Brain pericyte (primary cell): Measurements from ENCODE around the gene BPI.
"Not testable (repeated sequence)": the region's sequence is repeated elsewhere in the genome, so short reads cannot be mapped to it uniquely, and the experiment has no call there.

ENCODE experiments used
- DNase-seq: peaks from one replicate; pipeline ENCODE4 v3.0.0-alpha.2; 2012; ENCODE audit warnings: low read depth, low spot score

BPI gene

DNA sequence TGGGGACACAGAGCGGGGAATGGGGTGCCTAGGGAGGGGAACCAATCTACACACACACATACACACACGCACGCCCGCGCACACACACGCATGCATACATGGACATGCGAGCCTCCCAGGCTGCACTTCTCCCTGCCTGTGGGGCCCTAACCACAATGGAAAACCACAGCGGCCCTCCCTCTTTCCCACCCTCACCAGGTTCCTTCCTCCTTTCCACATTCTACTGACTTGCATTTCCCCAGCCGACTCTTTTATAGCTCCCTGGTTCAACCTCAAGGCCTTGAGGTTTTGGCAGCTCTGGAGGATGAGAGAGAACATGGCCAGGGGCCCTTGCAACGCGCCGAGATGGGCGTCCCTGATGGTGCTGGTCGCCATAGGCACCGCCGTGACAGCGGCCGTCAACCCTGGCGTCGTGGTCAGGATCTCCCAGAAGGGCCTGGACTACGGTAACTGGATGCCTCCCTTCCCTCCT, at the start of gene BPI:
Gene BPI, plus strand, starts transcription at position 249 of the 472 bp plus-strand sequence. Its CDS starts 68 bp downstream, at position 317.
- DNase-seq: no peak

DNA sequence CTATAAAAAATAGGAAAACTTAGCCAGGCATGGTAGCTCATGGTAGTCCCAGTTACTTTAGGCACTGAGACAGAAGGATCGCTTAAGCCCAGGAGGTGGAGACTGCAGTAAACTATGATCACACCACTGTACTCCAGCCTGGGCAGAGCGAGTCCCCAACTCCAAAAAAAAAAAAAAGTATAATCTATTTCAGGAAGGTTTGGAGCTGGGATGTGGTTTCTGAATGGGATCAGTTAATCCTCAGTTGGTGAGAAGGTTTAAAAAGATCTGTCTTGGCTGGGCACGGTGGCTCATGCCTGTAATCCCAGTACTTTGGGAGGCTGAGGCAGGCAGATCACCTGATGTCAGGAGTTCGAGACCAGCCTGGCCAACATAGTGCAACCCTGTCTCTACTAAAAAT, 49.3 kb upstream of the BPI start:
- DNase-seq: not testable (repeated sequence)

GRCh38 chr20:38255393-38255792, 48.6 kb upstream of the BPI start:
- DNase-seq: no peak

DNA sequence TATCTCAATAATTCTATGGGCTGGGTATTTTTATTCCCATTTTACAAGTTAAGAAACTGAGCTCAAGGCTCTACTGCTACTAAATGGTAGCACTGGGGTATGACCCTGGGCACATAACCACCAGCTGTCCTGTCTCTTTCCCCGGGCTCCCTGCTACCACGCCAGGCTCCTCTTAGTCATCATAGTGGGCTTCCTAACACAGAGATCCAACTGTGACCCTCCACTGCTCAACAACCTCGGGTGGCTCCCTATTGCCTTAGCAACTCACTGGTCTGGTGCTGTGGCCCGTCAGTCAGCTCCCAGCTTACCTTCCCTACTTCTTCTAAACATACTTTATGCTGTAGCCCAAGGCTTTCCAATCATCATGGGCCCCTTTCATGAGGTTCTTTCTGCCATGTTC, 47.9 kb upstream of the BPI start:
- DNase-seq: no peak

DNA sequence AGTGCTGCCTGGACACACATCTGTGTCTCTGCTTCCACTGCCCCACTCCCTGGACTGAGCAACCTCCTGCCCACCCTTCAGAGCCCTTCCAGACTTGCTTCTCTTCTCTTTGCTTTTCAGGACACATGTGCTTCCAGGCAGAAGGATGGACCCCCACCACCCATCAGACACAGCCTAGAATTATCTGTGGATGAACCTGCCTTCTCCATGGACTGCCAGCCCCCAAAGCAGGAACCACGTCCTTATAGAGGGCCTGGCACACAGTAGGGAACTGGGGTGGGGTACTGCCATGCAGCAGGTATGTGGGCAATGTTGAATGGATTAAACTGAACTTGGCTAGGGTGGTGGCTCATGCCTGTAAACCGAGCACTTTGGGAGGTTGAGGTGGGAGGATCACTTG, 47.0 kb upstream of the BPI start:
- DNase-seq: no peak

DNA sequence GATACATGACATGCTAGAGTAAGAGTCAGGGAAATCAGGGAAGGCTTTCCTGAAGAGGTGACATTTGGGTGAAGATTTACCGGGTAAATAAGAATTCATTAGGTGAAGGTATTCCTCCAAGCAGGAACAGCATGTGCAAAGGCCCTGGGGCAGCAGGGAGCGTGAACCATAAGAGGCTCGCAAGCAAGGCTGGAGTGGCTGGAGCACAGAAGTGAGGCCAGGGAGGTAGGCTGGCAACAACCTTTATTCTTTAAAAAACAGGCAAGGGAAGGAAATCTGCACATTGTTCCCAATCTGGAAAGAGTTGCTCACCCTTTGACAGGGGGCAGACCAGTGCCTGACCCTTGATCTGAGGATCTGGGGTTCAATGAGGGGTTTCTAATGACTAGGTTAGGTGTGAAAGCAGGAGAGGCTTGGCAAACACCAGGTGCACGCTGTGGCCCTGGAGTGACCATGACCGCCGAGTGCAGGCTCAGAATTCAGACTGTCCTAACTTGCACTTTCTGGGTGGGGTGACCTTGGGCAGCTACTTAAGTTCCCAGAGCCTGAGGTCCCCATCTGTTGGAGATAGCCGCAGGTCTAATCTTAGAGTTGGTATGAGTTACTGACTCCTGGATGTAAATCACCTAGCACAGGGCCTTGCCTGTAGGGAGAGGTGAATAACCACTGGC, 45.3 kb upstream of the BPI start:
- no peak for DNase-seq

DNA sequence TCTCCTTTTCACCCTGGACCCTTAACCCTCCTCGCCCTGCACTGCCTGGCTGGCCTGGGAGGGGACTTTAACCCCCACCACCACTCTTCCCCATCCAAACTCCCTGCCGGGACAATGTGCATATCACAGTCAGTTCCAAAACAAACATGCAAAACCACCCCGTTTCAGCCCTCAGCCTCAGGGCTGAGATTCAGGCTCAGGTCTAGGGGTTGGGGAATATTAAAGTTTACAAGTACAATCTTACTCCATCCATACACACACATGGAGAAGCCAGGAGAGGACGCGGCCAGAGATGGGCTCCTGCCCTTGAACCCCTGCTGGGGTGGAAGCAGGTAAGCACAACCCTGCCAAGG, 44.0 kb upstream of the BPI start:
- peak; percentile 50 for DNase-seq

GRCh38 chr20:38260378-38261053, 43.4 kb upstream of the BPI start, which contains the start of gene KIAA1755:
Gene KIAA1755 (minus strand): TSS chr20:38260735. CDS start chr20:38260500, 235 bp downstream.
- DNase-seq: no peak

GRCh38 chr20:38261054-38261390, 42.9 kb upstream of the BPI start:
- DNase-seq: no peak

GRCh38 chr20:38262931-38263330, 41.0 kb upstream of the BPI start:
- no peak for DNase-seq

DNA sequence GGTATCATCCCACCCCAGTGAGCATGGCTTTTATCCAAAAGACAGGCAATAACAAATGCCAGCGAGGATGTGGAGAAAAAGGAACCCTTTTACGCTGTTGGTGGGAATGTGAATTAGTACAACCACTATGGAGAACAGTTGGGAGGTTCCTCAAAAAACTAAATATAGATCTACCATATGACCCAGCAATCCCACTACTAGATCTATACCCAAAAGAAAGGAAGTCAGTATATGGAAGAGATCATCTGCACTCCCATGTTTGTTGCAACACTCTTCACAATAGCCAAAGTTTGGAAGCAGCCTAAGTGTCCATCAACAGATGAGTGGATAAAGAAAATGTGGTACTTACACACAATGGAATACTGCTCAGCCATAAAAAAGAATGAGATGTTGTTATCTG, 37.5 kb upstream of the BPI start:
- DNase-seq: no peak

- DNase-seq: no peak
These were observed 36.7 kb upstream of the BPI start for GRCh38 chr20:38267296-38267695.

GRCh38 chr20:38267901-38268514, 35.9 kb upstream of the BPI start:
- DNase-seq: no peak

DNA sequence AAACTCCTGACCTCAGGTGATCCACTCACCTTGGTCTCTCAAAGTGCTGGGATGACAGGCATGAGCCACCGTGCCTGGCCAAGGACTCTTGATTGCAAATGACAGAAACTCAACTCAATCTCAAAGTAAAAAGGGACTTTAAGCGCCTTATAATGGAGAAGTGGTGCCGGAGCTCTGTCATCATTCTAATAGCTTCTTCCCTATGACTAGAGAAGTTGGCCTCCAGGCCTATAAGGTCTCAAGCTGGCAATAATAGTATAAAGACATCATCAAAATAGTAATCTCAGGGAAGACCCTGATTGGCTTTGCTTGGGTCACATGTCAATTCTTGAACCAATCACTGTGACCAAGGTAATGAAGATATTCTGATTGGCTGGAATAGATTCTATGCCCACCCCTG, 34.9 kb upstream of the BPI start:
- DNase-seq: no peak

GRCh38 chr20:38269715-38270114, 34.2 kb upstream of the BPI start:
- DNase-seq: no peak

DNA sequence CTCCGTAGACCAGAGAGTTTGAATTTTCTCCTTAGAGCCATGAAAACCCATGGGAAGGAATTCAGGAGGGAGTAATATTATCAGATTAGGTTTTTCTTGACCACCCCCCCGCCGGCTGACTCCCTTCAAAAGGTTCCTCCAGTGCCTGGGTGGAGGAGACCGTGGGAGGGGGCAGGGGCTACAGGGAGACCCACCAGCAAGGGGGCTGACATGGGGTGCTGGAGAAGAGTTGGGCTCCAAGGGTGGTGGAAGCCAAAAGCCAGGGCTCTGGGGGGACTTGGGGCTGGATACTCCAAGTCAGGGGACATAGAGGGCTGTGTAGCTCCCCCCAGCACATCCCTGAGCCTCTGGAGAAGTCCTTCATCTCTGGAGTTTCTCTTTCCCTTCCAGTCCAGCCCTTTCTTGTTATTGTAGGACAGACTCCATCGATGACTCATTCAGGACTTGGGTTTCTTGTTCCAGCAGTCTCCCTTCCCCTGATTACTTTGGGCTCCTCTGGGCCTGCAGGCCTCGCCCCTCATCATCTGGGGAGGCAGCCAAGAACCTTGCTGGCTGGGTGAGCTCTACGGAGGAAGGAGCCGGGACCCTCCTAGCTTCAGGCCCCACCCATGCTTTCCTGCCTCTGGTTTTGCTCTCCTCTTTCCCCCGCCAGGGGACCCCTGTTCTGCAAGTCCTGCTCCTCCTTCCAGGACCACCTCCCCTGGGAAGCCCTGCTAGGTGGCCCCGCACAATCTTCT, 32.9 kb upstream of the BPI start:
- peak; percentile 92 for DNase-seq

DNA sequence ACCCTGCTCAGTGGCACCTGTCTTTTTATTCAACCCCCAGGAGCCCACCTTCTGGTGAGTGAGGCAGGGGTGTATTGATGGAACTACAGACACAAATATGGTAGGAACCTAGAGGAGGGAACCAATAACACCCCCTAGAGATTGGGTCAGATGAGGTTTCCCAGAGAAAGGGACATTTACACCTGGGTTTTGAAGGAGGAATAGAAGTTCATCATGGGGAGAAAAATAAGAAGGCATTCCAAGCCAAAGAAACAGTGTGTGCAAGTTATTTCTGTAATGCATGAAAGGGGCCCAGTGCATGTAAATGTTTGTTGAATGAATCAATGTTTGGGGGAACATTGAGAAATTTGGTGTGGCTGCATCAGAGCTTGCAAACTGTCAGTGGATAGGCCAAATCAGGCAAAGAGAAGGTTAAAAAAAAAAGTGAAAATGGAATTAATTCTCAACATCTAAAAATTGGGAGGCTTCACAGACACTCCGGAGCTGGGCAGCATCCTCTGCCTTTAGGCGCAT, 32.3 kb upstream of the BPI start:
- no peak for DNase-seq

DNA sequence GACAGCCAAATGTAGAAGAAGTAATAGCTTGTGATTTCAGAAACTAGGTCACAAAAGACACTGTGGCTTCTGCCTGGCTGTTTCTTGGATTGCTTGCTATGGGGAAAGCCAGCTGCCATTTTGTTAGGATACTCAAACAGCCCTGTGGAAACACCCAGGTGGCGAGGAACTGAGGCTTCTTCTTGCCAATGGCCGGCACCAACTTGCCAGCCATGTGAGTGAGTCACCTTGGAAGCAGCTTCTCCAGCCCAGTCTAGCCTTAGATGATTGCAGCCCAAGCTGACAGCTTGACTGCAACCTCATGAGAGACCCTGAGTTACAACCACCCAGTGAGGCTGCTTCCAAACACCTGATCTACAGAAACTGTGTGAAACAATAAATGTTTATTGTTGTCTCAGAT, 31.6 kb upstream of the BPI start:
- no peak for DNase-seq

GRCh38 chr20:38272961-38273360, 31.0 kb upstream of the BPI start:
- DNase-seq: no peak

GRCh38 chr20:38275815-38276550, 28.0 kb upstream of the BPI start:
- no peak for DNase-seq

GRCh38 chr20:38277285-38277684, 26.7 kb upstream of the BPI start:
- DNase-seq: no peak
